Sigmoid colon (tissue), 4 donors: ENCODE measurements around the gene XRCC5.

ENCODE experiments used
- CTCF ChIP-seq, 4 experiments: fragments of 450-650 bp in 3 of 4; fragments of 200-600 bp in 1 of 4; IDR thresholded peaks; one replicate each; pipeline ENCODE4 v1.5.1; 2016 to 2019; ENCODE audit warnings: antibody characterized with exemption in 4 of 4, mild to moderate bottlenecking in 3 of 4, moderate library complexity in 2 of 4
- POLR2A ChIP-seq, 2 donors: fragments of 450-650 bp; IDR thresholded peaks; one replicate each; pipeline ENCODE4 v1.6.1; 2016; ENCODE audit warnings: antibody characterized with exemption in 2 of 2, mild to moderate bottlenecking in 2 of 2, moderate library complexity in 2 of 2
- POLR2AphosphoS5 ChIP-seq, 4 donors: sonication (generic); formaldehyde crosslinking; IDR thresholded peaks; one replicate each; pipeline ENCODE4 v1.6.1; 2017; ENCODE audit warnings: antibody characterized with exemption in 4 of 4

DNA sequence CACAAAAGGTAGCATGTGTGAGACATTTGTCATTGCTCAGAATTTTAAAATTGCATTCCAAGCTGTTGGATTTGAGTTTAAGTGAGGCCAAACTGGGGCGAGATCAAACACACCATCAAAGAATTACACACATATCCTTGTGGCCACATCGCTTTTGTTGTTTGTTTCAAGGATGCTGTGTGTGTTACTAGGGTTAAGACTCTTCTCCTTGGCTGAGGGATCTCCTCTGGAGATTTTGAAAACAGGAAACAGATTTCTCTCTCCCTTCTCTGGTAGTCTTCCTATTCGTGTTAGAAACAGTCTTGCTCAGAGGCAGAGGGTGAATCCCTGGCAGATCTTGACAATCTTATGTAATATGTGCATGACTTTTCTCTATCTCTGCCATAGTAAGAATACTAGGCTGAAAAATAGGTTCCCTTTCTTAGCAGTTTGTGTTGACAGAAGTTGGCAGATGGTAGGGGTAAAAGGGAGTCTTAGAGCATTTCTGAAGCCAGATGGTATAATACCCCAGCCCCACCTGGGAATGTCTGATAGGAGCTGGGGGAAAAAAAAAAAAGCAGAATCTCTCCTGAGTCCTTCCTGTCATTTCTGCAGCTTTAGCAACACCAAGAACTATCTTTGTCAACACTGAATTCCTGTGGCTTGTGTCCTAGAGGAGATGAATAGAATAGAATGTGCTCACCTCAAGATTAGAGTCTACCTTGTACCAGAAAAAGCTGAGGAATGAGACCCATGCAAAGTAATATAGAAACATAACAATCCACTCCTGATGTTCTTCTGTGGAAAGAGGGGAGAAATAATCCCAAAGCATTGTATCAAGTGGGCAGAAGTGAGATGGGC, 101.8 kb downstream of the XRCC5 start:
- TF ChIP-seq POLR2AphosphoS5 (IDR thresholded peaks at IDR 0.05) (no peak), CTCF (IDR thresholded peaks at IDR 0.05) (no peak), POLR2A (IDR thresholded peaks at IDR 0.05) (no peak)
